Mesenchymal stem cell (in vitro differentiated cells and primary cell): Measurements from ENCODE around the gene PAX5.
A peak's percentile ranks its signal among the peaks of the same experiment; 100 is the strongest.

Source experiments
- DNase-seq: peaks from one replicate; pipeline ENCODE4 v3.0.0-alpha.2; 2013
- H2AFZ ChIP-seq: one replicate; pipeline ENCODE4 v1.6.1; 2013; ENCODE audit warnings: low read depth, mild to moderate bottlenecking, control low read depth, inconsistent platforms, low read length, moderate library complexity
- H2AK5ac ChIP-seq: 2 replicates; pipeline ENCODE4 v1.6.1; 2013; ENCODE audit warnings: low read length, moderate library complexity, mild to moderate bottlenecking, inconsistent platforms; ENCODE audit not compliant: severe bottlenecking
- H2BK120ac ChIP-seq: one replicate; pipeline ENCODE4 v1.6.1; 2013; ENCODE audit warnings: low read depth, mild to moderate bottlenecking, inconsistent platforms, low read length, moderate library complexity
- H2BK12ac ChIP-seq, 2 experiments: one replicate each; pipeline ENCODE4 v1.6.1; 2013; ENCODE audit warnings: inconsistent platforms in 2 of 2, low read length in 2 of 2, mild to moderate bottlenecking in 2 of 2, moderate library complexity in 2 of 2, control low read depth in 1 of 2
- H2BK15ac ChIP-seq: one replicate; pipeline ENCODE4 v1.6.1; 2013; ENCODE audit warnings: mild to moderate bottlenecking, low read depth, inconsistent platforms; ENCODE audit not compliant: poor library complexity, severe bottlenecking
- H2BK5ac ChIP-seq: 2 replicates; pipeline ENCODE4 v1.6.1; 2013; ENCODE audit warnings: low read depth, mild to moderate bottlenecking, low read length, control low read depth, inconsistent platforms; ENCODE audit not compliant: poor library complexity, severe bottlenecking
- H3K14ac ChIP-seq, 2 experiments: one replicate each; pipeline ENCODE4 v1.6.1; 2013; ENCODE audit warnings: inconsistent platforms in 2 of 2, low read length in 2 of 2, control low read depth in 1 of 2, mild to moderate bottlenecking in 1 of 2, moderate library complexity in 1 of 2
- H3K18ac ChIP-seq, 2 experiments: one replicate each; pipeline ENCODE4 v1.6.1; 2013; ENCODE audit warnings: inconsistent platforms in 2 of 2, low read length in 2 of 2, control low read depth in 1 of 2, low read depth in 1 of 2, mild to moderate bottlenecking in 1 of 2
- H3K23ac ChIP-seq, 2 experiments: one replicate each; pipeline ENCODE4 v1.6.1; 2013; ENCODE audit warnings: inconsistent platforms in 2 of 2, low read length in 2 of 2, mild to moderate bottlenecking in 2 of 2, moderate library complexity in 2 of 2, control low read depth in 1 of 2
- H3K27ac ChIP-seq: 2 replicates; pipeline ENCODE4 v1.5.1; 2013; ENCODE audit warnings: mild to moderate bottlenecking, moderate library complexity, low read length, control low read depth, inconsistent platforms; ENCODE audit not compliant: poor library complexity, severe bottlenecking
- H3K27me3 ChIP-seq, 2 experiments: 2 replicates each; pipeline versions ENCODE4 v1.6.1 to v1.7.0; 2013; ENCODE audit warnings: low read length in 2 of 2, mild to moderate bottlenecking in 2 of 2, moderate library complexity in 2 of 2, control low read depth in 1 of 2, inconsistent platforms in 1 of 2; ENCODE audit not compliant: control insufficient read depth in 1 of 2, insufficient read depth in 1 of 2
- H3K36me3 ChIP-seq, 2 experiments: 2 replicates each; pipeline versions ENCODE4 v1.6.1 to v1.7.0; 2013; ENCODE audit warnings: low read length in 2 of 2, control low read depth in 1 of 2, inconsistent platforms in 1 of 2, low read depth in 1 of 2, mild to moderate bottlenecking in 1 of 2; ENCODE audit not compliant: insufficient read depth in 2 of 2, control insufficient read depth in 1 of 2
- H3K4ac ChIP-seq, 2 experiments: one replicate each; pipeline ENCODE4 v1.6.1; 2013; ENCODE audit warnings: inconsistent platforms in 2 of 2, low read length in 2 of 2, mild to moderate bottlenecking in 2 of 2, moderate library complexity in 2 of 2, control low read depth in 1 of 2, low read depth in 1 of 2
- H3K4me1 ChIP-seq: 2 replicates; pipeline ENCODE4 v1.6.1; 2013; ENCODE audit warnings: low read depth, low read length, control low read depth; ENCODE audit not compliant: control insufficient read depth, insufficient read depth
- H3K4me2 ChIP-seq: 2 replicates; pipeline ENCODE4 v1.6.1; 2013; ENCODE audit warnings: low read length, mild to moderate bottlenecking, inconsistent platforms; ENCODE audit not compliant: poor library complexity, severe bottlenecking
- H3K4me3 ChIP-seq, 2 experiments: 2 replicates each; pipeline versions ENCODE4 v1.5.1 to v1.7.0; 2013; ENCODE audit warnings: low read length in 2 of 2, mild to moderate bottlenecking in 2 of 2, control low read depth in 1 of 2, low read depth in 1 of 2; ENCODE audit not compliant: insufficient read depth in 1 of 2
- H3K79me1 ChIP-seq: replicated peaks from 2 replicates; pipeline ENCODE4 v1.6.1; 2013; ENCODE audit warnings: mild to moderate bottlenecking, control low read depth, low read length, inconsistent platforms; ENCODE audit not compliant: poor library complexity, severe bottlenecking
- H3K9ac ChIP-seq: 2 replicates; pipeline ENCODE4 v1.7.0; 2013; ENCODE audit warnings: mild to moderate bottlenecking, low read length, moderate library complexity
- H3K9me3 ChIP-seq: 2 replicates; pipeline ENCODE4 v1.7.0; 2013; ENCODE audit warnings: mild to moderate bottlenecking, low read length; ENCODE audit not compliant: control insufficient read depth
- H4K8ac ChIP-seq: one replicate; pipeline ENCODE4 v1.6.1; 2013; ENCODE audit warnings: inconsistent platforms, mild to moderate bottlenecking, low read length, moderate library complexity
- H4K91ac ChIP-seq: one replicate; pipeline ENCODE4 v1.6.1; 2013; ENCODE audit warnings: mild to moderate bottlenecking, low read length, inconsistent platforms
- whole genome bisulfite sequencing: methylation state at CpG from one replicate; pipeline ENCODE4 v1.1.7; 2013; ENCODE audit warnings: mixed read lengths; 5-methylcytosine and 5-hydroxymethylcytosine counted together

The PAX5 gene

GRCh38 chr9:36986468-36987408 lies 47.3 kb downstream of the PAX5 start:
- Histone ChIP-seq H3K79me1 (no peaks in the 10 kb centered on the region), H2AK5ac (no peak overlapping the region), H3K36me3 (no peaks in the 10 kb centered on the region), H3K9ac (no peak overlapping the region), H3K27me3 (peaks cover 83 to 93% of the 10 kb centered on the region in 2 experiments), H2BK12ac (no peak overlapping the region), H3K9me3 (peaks cover 25% of the 10 kb centered on the region), H4K91ac (peak overlapping the region; percentile 12), H3K4me1 (peaks cover 11% of the 10 kb centered on the region), H3K4me2 (peak overlapping the region; percentile 45), H3K4me3 (no peak overlapping the region), H3K23ac (no peak overlapping the region), H3K18ac (no peak overlapping the region), H3K4ac (no peak overlapping the region), H3K14ac (no peak overlapping the region), H2BK5ac (no peak overlapping the region), H2AFZ (no peak overlapping the region), H3K27ac (no peak overlapping the region), H4K8ac (no peak overlapping the region), H2BK15ac (no peak overlapping the region), H2BK120ac (no peak overlapping the region)
- 2% methylated on average over 57 of the region's 65 CpGs for WGBS
- DNase-seq, result no peak

GRCh38 chr9:36985769-36986467 lies 48.1 kb downstream of the PAX5 start:
- H4K91ac ChIP-seq, result no peak overlapping the region
- H3K14ac ChIP-seq, result no peak overlapping the region
- no peak overlapping the region for H3K18ac ChIP-seq
- H3K27ac ChIP-seq, result no peak overlapping the region
- no peak overlapping the region for H3K4me3 ChIP-seq
- H3K79me1 ChIP-seq, result no peaks in the 10 kb centered on the region
- no peak overlapping the region for H2BK5ac ChIP-seq
- H2BK15ac ChIP-seq, result no peak overlapping the region
- peaks cover 86 to 93% of the 10 kb centered on the region in 2 experiments for H3K27me3 ChIP-seq
- H2AFZ ChIP-seq, result no peak overlapping the region
- peaks cover 17% of the 10 kb centered on the region for H3K9me3 ChIP-seq
- H2AK5ac ChIP-seq, result no peak overlapping the region
- no peak overlapping the region for H2BK12ac ChIP-seq
- H3K9ac ChIP-seq, result no peak overlapping the region
- H2BK120ac ChIP-seq, result no peak overlapping the region
- 2% methylated on average over 59 of the region's 70 CpGs for WGBS
- H3K23ac ChIP-seq, result no peak overlapping the region
- no peak for DNase-seq
- peaks cover 11% of the 10 kb centered on the region for H3K4me1 ChIP-seq
- no peak overlapping the region for H3K4ac ChIP-seq
- H3K36me3 ChIP-seq, result no peaks in the 10 kb centered on the region
- H3K4me2 ChIP-seq, result peak overlapping the region; percentile 45
- H4K8ac ChIP-seq, result no peak overlapping the region

GRCh38 chr9:36985061-36985768 lies 48.9 kb downstream of the PAX5 start:
- Histone ChIP-seq H2AK5ac (no peak overlapping the region), H3K9ac (no peak overlapping the region), H3K23ac (no peak overlapping the region), H3K4ac (no peak overlapping the region), H4K8ac (no peak overlapping the region), H2BK5ac (no peak overlapping the region), H3K27me3 (peaks cover 88 to 93% of the 10 kb centered on the region in 2 experiments), H3K79me1 (no peaks in the 10 kb centered on the region), H3K9me3 (peaks cover 12% of the 10 kb centered on the region), H3K14ac (no peak overlapping the region), H2BK12ac (no peak overlapping the region), H4K91ac (no peak overlapping the region), H3K27ac (no peak overlapping the region), H3K4me1 (peaks cover 12% of the 10 kb centered on the region), H3K4me2 (no peak overlapping the region), H2BK120ac (no peak overlapping the region), H3K36me3 (no peaks in the 10 kb centered on the region), H2BK15ac (no peak overlapping the region), H2AFZ (no peak overlapping the region), H3K18ac (no peak overlapping the region), H3K4me3 (no peak overlapping the region)
- DNase-seq, result no peak
- WGBS, result 48% methylated on average over 14 of the region's 15 CpGs
